LHCN-M2 (cell line): ENCODE results near the gene FAM89A. TPM values are rescaled to one million over a fixed set of nuclear protein-coding genes. Genes with fewer than 3 reads are reported as not detected.

Experiments used
- DNase-seq: peaks from one replicate; pipeline ENCODE4 v3.0.0-alpha.2; 2012; ENCODE audit warnings: low read depth
- polyA plus RNA-seq: library from polyadenylated mRNA; unstranded; fragments of >200 nt; gene quantifications from one replicate; pipeline ENCODE4 v1.2.1, GENCODE V29; 2012; ENCODE audit warnings: missing spikeins
- total RNA-seq: library from RNA; depleted of rRNA; stranded (reverse); fragments of >200 nt; gene quantifications from 2 replicates; pipeline ENCODE4 v1.2.3, GENCODE V29; 2014; rRNA removed

The FAM89A gene
- total RNA-seq, result 2.9 and 4.9 TPM in 2 replicates
- 0.83 TPM for polyA plus RNA-seq

DNA sequence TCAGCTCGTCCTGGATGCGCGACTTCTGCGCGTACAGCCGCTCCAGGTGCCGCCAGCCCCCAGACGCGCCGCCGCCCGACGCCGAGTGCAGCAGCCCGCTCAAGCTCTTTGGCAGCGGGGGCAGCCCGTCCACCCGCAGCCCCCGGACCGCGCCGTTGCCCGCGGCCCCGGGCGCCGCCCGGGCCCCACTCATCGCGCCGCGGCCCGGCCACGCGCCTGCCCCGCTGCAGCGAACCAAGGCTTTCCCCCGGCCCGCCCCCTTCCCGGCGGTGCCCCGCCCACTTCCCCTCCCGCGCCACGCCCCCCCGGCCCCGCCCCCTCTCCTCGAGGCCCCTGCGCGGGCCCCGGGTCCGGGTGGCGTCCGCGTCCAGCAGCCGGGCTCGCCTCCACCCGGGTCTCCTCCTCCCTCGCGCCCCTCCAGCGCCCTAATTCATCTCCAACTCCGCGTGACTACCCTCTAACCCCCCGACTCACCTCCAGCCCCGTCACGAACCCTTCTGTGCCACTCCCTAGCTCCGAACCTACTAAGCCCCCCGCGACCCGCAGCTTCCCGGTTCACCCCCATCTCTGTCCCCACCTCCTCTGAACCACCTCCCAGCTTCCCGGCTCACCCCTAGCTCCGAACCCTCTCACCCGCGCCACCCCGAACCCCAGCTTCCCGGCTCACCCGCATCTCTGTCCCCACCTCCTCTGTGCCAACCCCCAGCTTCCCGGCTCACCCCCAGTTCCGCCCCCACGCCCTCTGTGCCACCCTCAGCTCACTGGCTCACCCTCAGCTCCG is at the start of gene FAM89A:
Gene FAM89A, minus strand, starts transcription at position 236 of the 781 bp plus-strand sequence. Its CDS starts 43 bp downstream, at position 193.
- DNase-seq, result no peak

DNA sequence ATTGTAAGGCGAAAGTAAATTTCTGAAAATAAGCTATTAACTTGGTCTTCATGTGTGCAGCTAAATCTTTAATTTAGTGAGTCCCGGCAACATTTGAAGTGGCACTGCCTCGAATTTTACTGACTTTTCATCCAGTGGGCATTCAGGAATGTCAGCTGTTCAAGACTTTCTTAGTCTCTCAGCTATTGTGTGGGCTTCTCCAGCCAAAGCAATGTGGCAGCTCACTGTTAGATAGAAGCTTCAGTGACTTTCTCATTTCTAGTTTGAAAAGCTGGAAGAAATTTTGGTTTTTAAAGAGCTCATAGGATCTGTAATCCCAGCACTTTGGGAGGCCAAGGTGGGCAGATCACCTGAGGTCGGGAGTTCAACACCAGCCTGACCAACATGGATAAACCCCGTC is 44.3 kb upstream of the FAM89A start:
- no peak for DNase-seq

DNA sequence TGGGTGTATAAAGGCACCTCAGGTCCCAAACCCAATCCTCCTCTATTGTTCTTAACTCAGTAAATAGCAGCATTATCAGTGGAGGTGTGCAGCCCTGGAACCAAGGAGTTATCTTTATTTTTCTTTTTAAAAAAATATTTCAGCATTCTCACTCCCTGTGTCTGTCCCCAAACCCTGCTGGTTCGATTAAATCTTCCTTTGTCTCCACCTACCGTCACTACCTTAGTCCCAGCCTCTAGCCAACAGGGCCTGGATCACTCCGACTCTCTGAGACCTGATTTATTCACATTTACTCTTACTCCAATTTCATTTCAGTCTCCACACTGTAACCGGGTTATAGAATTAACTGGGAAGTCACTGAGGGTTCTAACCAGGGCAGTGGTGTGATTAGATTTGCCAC is 39.1 kb upstream of the FAM89A start:
- DNase-seq, result no peak

DNA sequence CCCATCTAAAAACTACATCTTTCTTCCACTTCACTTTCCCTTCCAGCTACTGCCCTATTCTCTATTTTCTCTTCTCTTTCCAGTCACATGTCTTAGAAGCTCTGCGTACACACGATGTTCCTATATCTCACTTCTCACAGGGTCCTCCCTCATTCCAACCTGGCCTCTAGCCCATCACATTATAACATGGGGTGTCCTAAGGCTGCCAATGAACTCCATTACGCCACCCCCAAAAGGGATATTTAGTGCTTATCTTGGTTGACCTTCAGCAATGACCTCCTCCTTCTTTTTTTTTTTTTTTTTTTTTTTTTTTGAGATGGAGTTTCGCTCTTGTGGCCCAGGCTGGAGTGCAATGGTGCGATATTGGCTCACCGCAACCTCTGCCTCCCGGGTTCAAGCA is 38.2 kb upstream of the FAM89A start:
- DNase-seq, result no peak

DNA sequence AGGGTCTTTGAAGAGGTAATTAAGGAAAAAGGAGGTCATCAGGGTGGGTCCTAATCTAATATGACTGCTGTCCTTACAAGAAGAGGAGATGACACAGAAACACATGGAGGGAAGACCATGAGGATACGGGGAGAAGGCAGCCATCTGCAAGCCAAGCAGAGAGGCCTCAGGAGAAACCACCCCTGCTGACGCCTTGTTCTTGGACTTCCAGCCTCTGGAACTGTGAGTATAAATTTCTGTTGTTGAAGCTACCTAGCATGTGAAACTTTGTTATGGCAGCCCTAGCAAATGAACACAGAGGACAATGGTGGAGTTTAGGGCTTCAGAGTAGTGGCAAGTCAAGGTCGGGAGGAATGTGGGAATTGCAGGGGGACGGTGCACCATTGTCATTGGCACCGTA is 36.7 kb upstream of the FAM89A start:
- no peak for DNase-seq

DNA sequence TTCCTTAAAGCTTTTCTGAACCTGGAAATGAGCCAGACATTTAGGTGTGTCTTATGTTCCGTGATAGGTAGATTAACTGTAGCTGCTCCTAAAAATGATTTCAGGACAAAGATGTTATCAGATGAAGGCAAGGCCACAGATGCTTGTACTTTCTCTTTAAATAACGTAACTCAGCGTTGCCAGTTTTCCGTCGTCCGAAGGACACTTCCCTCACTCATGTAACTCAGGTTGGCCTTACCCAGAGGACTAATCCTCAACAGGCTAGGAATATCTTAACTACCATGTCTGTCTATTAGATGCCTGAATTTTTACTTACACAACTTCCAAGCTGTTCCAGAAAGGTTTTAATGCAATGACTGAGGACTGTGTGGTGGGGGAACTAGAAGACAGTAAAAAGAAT is 35.4 kb upstream of the FAM89A start:
- DNase-seq, result no peak

DNA sequence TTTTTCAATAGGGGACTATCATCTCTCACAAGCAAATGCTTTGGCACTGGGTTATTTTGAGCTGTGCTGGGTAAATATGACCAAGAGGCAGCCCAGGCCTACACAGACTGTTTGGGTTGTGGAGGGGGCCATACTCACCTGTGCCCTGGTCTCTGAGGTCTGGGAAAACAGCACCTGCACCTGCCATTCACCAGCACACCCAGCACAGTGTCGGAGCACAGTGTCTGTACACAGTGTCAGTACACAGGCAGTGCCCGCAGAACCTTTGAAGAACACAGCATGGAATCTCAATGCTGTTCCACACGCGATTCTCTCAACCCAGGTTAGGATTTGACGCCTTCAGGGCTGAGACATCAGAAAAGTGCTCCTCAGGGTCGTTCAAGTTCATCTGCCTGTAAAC is 35.0 kb upstream of the FAM89A start:
- no peak for DNase-seq

DNA sequence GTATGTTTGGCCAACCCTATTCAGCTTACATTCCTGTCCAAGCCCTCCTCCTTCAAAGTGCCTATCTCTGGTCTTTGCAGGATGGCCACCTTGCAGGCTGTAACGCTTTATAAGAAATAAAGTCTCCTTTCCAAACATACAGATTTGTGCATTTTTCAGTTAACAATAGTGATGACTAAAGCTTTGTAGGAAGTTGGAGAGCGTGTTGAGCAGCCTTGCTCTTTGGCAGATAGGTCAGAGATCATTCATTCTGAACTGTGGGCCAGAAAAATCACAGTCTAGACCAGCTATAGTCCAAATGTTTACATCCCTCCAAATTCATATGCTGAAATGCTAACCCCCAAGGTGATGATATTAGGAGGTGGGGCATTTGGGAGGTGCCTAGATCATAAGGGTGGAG is 34.0 kb upstream of the FAM89A start:
- DNase-seq, result no peak

DNA sequence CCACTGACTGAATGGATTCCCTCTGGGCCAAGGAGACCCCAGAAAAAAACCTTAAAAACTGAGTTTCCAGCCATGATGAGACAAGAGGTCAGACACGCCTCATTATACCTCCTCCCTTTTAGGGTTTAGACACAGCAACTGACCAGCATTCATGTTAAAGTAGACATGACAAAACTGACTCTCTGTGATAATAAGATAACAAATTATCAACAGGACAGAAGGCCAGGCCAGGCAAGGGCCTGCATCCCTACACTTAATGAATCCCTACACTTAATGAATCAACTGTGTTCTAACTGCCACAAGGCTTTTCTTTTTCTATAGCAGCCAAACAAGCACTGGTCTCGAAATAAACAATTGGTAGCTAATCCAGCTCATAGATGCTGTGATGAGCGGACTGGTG is 33.3 kb upstream of the FAM89A start:
- DNase-seq, result no peak

DNA sequence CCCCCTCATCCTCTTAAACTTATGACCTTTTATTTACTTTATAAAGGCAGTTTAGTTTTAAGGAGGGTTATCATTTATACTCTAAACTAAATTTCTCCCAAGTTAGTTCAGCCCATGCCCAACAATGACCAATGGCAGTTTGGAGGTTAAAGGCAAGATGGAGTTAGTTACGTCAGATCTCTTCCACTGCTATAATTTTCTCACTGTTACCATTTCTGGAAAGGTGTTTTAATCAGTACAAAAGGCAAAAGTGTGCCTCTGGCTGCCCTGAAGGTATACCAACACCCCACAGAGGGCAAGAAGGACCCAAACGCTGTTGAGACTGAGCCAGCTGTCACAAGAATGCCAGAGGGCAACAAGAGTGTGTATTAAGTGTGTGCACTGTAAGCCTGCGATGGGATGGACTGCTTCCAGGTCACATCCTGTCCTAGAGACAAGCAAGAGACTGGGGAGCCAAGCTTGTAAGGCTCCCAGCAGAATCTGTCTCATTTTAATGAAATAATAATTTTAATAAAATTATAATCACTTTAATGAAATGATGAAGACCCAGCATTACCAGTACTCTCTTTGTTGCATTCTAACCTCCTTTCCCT is 32.5 kb upstream of the FAM89A start:
- DNase-seq, result no peak

DNA sequence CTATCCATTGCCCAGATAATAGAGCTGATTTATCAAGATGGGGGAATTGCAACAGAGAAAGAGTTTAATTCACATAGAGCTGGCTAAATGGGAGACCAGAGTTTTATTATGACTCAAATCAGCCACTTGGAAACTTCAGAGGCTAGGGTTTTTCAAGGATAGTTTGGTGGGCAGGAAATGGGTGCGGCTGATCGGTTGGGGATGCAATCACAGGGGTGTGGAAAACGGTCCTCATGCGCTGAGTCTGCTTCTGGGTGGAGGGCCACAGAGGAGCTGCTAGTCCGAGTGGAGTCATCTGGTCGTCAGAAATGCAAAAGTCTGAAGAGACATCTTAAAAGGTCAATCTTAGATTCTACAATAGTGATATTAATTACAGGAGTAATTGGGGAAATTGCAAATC is 32.0 kb upstream of the FAM89A start:
- no peak for DNase-seq

DNA sequence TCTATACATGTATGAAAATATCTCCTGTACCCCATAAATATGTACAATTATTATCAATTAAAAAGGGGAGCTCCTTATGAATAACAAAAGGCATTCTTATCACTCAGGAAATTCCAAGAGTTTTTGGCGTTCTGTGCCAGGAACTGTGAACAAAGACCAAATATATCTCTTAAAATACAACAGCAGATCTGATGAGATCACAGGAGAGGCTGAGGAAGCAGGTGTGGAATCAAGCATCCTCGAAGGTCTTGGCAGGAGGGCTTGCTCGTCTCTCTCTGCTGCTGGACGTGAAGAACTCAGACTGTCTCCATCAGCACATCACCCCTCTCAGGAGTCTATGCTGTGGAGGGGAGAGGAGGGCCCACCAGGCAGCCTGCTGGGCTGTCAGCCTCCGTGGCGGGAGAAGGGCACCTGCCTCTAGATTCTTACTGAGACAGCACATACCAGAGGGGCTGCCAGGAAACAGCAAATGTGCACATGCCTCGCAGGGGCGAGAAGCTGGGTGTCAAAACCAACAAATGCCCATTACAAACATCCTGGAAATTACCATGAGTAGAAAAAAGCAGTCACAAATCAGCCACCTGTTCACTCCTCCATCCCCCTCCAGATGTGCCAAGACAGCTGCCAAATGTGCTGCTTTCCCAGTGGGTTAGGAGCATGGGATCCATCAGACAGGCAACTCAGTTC is 30.8 kb upstream of the FAM89A start:
- no peak for DNase-seq

DNA sequence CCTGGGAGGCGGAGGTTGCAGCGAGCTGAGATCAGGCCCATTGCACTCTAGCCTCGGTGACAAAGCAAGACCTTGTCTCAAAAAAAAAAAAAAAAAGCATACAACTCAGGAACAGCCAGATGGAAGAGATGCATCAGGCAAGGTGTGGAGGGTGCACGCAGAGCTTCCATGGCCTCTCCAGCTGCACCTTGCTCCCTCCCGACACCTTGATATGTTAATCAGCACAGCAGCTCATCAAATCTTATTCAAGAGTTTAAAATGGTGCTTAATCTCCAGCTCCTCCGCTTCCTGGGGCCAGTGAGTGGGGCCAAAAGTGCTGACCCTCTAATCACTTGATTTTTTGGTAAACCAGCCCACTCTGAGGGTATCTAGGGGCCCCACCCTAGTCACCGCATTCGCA is 29.3 kb upstream of the FAM89A start:
- DNase-seq, result no peak

DNA sequence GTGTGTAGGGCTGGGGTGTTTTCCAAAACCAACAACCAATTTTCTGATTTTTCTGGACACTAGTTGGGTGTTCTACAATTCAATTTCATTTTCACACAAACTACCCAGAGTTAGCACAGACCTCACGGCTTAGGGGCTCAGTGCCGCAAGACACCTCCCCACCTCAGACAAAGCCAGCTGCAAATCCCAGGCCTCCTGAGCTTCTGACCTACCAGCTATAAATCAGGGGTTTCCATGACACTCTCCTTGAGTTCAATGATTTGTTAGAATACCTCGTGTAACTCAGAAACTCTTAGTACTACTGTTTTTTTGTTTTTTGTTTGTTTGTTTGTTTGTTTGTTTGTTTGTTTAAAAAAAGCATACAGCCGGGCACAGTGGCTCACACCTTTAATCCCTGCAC is 28.7 kb upstream of the FAM89A start:
- no peak for DNase-seq

DNA sequence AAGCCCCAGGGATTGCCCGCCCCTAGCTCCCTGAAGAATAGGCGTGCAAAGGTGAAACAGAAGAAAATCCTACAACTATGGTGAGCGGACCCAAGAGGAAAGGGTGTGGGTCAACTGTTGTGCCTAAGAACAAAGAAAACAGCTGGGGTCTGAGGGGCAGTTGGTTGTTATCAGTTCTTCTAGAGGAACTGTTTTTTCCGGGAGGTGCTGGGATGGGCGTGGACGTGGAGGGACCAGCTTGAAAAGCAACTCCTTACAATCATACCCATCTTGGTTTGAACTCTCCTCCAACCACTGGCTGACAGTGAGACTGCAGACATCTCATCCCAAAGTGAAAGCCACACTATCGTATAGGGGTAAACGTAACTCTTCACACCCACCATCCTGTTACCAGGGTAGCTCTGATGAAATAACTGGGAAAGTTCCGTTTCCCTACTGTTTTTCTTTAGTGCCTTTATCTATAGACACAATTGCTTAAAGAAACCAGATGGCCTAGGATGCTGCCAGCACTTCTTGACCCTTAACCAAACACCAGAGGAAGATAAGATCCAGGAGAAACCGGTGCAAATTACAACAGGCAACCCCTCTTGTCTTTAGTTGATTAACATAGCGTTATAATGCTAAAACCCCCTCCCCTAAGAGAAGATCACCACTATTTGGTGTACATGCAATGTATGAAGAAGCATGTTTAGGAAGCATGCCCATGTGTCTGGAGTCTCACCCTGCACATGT is 25.6 kb upstream of the FAM89A start:
- no peak for DNase-seq

DNA sequence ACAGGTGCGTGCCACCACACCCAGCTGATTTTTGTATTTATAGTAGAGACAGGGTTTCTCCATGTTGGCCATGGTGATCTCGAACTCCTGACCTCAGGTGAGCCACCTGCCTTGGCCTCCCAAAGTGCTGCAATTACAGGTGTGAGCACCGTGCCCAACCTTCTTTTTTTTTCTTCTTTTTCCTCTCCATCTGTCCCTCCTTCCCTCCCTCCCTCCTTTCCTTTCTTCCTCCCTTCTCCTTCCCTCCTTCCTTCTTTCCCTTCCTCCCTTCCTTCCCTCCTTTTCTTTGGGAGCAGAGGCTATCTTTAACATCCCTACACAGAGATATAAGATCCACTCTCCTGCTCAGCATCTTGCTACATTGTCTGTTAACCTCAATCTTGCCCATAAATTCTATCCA is 24.4 kb upstream of the FAM89A start:
- DNase-seq, result no peak

DNA sequence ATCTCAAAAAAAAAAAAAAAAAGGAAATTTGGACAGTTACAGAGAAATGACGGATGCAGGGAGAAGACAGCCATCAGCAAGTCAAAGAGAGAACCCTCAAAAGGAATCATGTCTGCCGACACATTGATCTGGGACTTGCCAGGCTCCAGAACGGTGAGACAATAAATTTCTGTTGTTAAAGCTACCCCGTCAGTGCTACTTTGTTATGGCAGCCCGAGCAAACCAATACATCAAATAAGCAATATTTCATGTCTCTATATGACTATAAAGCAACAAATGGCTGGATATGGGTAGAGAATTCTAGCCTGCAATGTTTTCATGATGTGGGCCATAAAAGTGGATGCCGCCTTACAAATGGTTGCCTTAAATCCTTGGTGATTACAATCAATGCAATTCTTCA is 23.3 kb upstream of the FAM89A start:
- no peak for DNase-seq

DNA sequence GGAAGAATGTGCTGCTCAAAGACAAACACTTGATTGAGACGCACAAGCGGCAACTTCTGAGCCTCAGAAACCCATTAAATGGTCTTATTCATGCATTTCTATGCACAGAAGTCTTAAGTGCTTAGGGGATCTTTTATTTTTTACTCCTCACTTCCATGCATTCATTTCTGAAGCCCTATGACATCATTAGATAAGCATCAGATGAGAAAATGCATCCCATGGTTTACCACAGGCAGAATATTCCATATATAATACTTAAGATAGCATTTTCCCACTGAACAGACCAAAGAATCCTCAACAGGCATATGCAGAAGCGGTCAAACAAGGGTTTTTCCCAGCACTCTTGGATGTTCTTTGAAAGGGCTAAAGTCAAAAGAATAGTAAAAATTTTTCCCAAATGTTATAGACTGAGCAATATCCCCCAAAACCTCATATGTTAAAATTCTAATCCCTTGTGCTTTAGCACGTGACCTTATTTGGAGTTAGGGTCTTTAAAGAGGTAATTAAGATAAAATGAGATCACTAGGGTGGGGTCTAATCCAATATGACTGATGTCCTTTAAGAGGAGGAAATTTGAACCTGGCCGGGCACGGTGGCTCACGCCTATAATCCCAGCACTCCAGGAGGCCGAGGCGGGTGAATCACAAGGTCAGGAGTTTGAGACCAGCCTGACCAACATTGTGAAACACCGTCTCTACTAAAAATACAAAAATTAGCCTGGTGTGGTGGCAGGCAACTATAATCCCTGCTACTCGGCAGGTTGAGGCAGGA is 22.6 kb upstream of the FAM89A start:
- no peak for DNase-seq

DNA sequence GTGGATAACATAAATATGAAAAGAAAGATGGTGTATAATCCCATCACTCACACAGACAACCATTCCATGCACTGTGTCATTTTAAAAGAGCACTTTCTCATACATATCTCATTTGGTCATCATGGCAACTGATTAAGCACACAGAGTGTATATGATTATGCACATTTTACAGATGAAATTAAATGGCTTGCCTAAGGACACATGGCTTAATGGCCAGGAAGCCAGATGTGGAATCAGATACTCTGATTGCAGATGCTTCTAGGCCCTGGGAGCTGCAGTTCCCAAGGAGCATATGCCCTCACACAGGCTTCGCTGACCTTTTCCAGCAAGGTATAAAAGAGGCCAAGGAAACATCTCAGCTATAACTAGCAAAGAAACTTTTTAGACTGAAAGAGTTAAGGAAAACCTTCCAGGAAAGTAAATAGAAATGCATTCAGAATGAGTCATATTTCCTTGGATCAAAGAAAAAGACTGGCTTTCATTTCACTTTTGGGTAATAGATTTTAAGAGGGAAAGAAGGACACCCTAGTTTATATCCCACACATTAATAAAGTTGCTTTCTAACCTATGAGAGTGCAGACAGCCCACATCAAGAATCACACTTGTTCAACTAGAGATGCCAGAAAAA is 19.6 kb upstream of the FAM89A start:
- no peak for DNase-seq

DNA sequence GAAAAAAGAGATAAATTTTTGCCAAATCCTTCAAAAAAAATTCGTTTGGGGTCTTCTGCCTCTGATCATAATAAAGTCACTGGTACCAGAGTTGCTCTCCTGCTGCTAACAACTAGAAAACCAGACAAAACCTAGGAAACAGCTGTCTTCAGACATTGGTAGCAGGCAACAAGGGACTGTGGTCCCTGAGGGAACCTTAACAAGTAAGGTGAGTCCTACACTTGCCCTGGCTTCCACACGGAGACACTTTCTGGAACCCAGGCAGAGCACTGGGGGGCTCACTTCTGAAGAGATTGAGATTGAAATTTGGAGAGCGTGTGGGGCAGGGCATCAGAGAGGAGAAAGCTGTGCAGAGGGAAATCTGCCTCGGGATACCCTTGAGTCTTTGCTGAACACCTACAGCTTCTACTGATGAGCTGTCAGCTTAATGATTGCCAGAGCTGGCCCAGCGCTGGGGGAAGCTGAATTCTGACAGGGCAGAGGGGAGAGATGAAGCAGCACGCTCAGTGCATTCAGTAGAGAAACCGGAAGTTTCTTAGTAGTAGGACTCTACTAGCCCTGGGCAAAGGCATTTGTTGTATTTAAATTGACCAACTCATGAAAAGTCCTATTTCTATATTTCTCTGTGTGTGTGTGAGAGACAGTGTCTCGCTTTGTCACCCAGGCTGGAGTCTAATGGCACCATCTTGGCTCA is 18.5 kb upstream of the FAM89A start:
- no peak for DNase-seq
